IPS-20b (cell line): ENCODE results near the gene PLEKHG2.
A peak's percentile ranks its signal among the peaks of the same experiment; 100 is the strongest.

Experiments used
- H3K27ac ChIP-seq: one replicate; pipeline ENCODE4 v1.5.1; 2013; ENCODE audit warnings: low read length
- H3K27me3 ChIP-seq: 2 replicates; pipeline ENCODE4 v1.6.1; 2013; ENCODE audit warnings: mild to moderate bottlenecking, low read length, inconsistent platforms; ENCODE audit not compliant: insufficient read depth
- H3K36me3 ChIP-seq: 2 replicates; pipeline ENCODE4 v1.6.1; 2013; ENCODE audit warnings: low read depth, mild to moderate bottlenecking, inconsistent platforms, low read length, moderate library complexity; ENCODE audit not compliant: insufficient read depth
- H3K4me1 ChIP-seq: 2 replicates; pipeline ENCODE4 v1.6.1; 2013; ENCODE audit warnings: mild to moderate bottlenecking, control low read depth, inconsistent platforms, low read length, moderate library complexity; ENCODE audit not compliant: insufficient read depth
- H3K4me3 ChIP-seq: 2 replicates; pipeline ENCODE4 v1.5.1; 2013; ENCODE audit warnings: mild to moderate bottlenecking, low read length, inconsistent platforms
- H3K9ac ChIP-seq: 2 replicates; pipeline ENCODE4 v1.6.1; 2013; ENCODE audit warnings: low read depth, mild to moderate bottlenecking, inconsistent platforms, low read length, moderate library complexity
- H3K9me3 ChIP-seq: 2 replicates; pipeline ENCODE4 v1.6.1; 2013; ENCODE audit warnings: mild to moderate bottlenecking, low read depth, low read length, inconsistent platforms; ENCODE audit not compliant: insufficient read depth

PLEKHG2 gene

GRCh38 chr19:39416152-39417120 lies 4.0 kb downstream of the PLEKHG2 start:
- H3K4me1 ChIP-seq: peaks cover 6% of the 10 kb centered on the region
- H3K4me3 ChIP-seq: no peak overlapping the region
- H3K36me3 ChIP-seq: peaks cover 54% of the 10 kb centered on the region
- H3K9me3 ChIP-seq: no peaks in the 10 kb centered on the region
- H3K27me3 ChIP-seq: no peaks in the 10 kb centered on the region
- H3K9ac ChIP-seq: no peak overlapping the region
- no peak overlapping the region for H3K27ac ChIP-seq

DNA sequence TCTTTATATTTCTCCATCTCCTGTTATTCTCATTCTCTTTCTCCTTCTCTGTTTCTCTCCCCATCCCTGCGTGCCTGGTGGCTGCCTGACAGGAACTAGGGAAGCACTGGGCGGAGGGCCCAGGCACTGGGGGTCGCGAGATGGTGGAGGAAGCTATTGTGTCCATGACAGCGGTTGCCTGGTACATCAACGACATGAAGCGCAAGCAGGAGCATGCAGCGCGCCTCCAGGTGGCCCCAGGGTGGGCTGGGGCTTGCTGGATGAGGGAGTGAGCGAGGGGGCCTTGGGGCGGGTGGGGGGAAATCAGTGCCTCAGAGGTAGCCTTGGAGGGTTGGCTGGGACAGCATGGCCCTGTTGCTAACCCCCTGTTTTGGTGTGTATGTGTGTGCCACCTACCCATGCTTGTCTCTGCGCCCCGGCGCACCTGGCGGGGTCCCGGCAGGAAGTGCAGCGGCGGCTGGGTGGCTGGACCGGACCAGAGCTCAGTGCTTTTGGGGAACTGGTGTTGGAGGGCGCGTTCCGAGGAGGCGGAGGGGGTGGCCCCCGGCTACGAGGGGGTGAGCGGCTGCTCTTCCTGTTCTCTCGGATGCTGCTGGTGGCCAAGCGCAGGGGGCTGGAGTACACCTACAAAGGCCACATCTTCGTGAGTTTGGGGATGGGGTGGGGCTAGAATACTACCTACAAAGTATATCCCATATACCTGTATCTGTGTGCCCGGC lies 5.2 kb downstream of the PLEKHG2 start:
- Histone ChIP-seq H3K4me1 (peaks cover 4% of the 10 kb centered on the region; the same call in 1 of the 2 replicates), H3K4me3 (no peak overlapping the region), H3K27me3 (no peaks in the 10 kb centered on the region), H3K9ac (no peak overlapping the region), H3K9me3 (no peaks in the 10 kb centered on the region), H3K27ac (no peak overlapping the region), H3K36me3 (peaks cover 63% of the 10 kb centered on the region)

GRCh38 chr19:39419003-39419402 lies 6.5 kb downstream of the PLEKHG2 start:
- Histone ChIP-seq H3K36me3 (peaks cover 77% of the 10 kb centered on the region), H3K4me3 (no peak overlapping the region), H3K27me3 (no peaks in the 10 kb centered on the region), H3K4me1 (peaks cover 4% of the 10 kb centered on the region; the same call in 1 of the 2 replicates), H3K9ac (no peak overlapping the region), H3K9me3 (no peaks in the 10 kb centered on the region), H3K27ac (no peak overlapping the region)

DNA sequence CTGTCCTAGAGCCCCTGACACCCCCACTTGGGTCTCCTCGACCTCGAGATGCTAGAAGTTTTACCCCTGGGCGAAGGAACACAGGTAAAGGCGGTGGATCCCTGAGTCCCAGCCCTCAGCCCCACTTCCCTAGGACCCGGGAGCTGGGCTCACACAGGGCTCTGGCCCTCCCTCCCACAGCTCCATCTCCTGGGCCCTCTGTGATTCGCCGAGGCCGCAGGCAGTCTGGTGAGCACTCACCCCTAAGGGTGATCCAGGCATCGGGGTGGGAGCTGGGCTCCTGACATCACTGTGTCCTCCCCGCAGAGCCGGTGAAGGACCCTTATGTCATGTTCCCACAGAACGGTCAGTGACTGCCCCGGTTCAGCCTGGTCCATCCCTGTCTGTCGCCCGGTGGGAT lies 8.3 kb downstream of the PLEKHG2 start:
- no peaks in the 10 kb centered on the region for H3K4me1 ChIP-seq
- H3K9ac ChIP-seq: no peak overlapping the region
- no peak overlapping the region for H3K27ac ChIP-seq
- no peaks in the 10 kb centered on the region for H3K27me3 ChIP-seq
- no peaks in the 10 kb centered on the region for H3K9me3 ChIP-seq
- no peak overlapping the region for H3K4me3 ChIP-seq
- peaks cover 91% of the 10 kb centered on the region for H3K36me3 ChIP-seq

DNA sequence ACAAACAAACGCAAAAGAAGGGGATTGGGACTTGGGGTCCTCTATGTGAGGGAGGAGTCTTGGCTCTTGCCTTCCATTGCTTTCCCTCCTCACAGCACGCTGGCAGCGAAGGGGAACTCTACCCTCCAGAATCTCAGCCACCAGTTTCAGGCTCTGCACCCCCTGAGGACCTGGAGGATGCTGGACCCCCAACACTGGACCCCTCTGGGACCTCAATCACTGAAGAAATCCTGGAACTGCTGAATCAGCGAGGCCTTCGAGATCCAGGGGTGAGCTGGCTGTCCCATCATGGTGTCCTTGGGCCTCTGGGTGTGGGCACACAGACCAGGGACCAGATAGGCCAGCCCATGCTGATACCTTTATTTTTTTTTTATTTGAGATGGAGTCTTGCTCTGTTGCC lies 9.6 kb downstream of the PLEKHG2 start:
- Histone ChIP-seq H3K4me3 (no peak overlapping the region), H3K27ac (no peak overlapping the region), H3K36me3 (peaks cover 83% of the 10 kb centered on the region), H3K4me1 (no peaks in the 10 kb centered on the region), H3K27me3 (no peaks in the 10 kb centered on the region), H3K9ac (no peak overlapping the region), H3K9me3 (no peaks in the 10 kb centered on the region)

GRCh38 chr19:39423258-39424086 lies 11.0 kb downstream of the PLEKHG2 start:
- H3K27me3 ChIP-seq: no peaks in the 10 kb centered on the region
- H3K4me3 ChIP-seq: no peak overlapping the region
- H3K27ac ChIP-seq: no peak overlapping the region
- no peaks in the 10 kb centered on the region for H3K9me3 ChIP-seq
- H3K36me3 ChIP-seq: peaks cover 71% of the 10 kb centered on the region
- peaks cover 8% of the 10 kb centered on the region; the same call in 1 of the 2 replicates for H3K4me1 ChIP-seq
- no peak overlapping the region for H3K9ac ChIP-seq

DNA sequence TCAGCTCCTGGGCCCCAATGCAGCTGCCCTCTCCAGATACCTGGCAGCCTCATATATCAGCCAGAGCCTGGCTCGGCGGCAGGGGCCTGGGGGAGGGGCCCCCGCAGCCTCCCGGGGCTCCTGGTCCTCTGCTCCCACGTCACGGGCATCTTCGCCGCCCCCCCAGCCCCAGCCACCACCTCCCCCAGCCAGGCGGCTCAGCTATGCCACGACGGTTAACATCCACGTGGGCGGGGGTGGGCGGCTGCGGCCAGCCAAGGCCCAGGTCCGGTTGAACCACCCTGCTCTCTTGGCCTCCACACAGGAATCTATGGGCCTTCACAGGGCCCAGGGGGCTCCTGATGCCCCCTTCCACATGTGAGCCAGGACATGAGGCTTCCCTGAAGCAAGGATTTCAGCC lies 12.5 kb downstream of the PLEKHG2 start:
- no peak overlapping the region for H3K9ac ChIP-seq
- peaks cover 59% of the 10 kb centered on the region for H3K36me3 ChIP-seq
- no peaks in the 10 kb centered on the region for H3K9me3 ChIP-seq
- H3K4me3 ChIP-seq: no peak overlapping the region
- H3K27ac ChIP-seq: no peak overlapping the region
- H3K4me1 ChIP-seq: peaks cover 15% of the 10 kb centered on the region
- no peaks in the 10 kb centered on the region for H3K27me3 ChIP-seq

GRCh38 chr19:39425744-39426143 lies 13.3 kb downstream of the PLEKHG2 start:
- no peaks in the 10 kb centered on the region for H3K9me3 ChIP-seq
- H3K4me1 ChIP-seq: peaks cover 15% of the 10 kb centered on the region
- no peak overlapping the region for H3K9ac ChIP-seq
- H3K36me3 ChIP-seq: peaks cover 51% of the 10 kb centered on the region
- no peak overlapping the region for H3K27ac ChIP-seq
- no peak overlapping the region for H3K4me3 ChIP-seq
- no peaks in the 10 kb centered on the region for H3K27me3 ChIP-seq

- no peak overlapping the region for H3K4me3 ChIP-seq
- no peak overlapping the region for H3K9ac ChIP-seq
- H3K36me3 ChIP-seq: peaks cover 47% of the 10 kb centered on the region
- H3K9me3 ChIP-seq: no peaks in the 10 kb centered on the region
- H3K27me3 ChIP-seq: no peaks in the 10 kb centered on the region
- H3K27ac ChIP-seq: no peak overlapping the region
- peaks cover 15% of the 10 kb centered on the region for H3K4me1 ChIP-seq
Observed at GRCh38 chr19:39426170-39426569, 13.7 kb downstream of the PLEKHG2 start.

GRCh38 chr19:39427707-39428106 lies 15.2 kb downstream of the PLEKHG2 start:
- Histone ChIP-seq H3K4me1 (peaks cover 15% of the 10 kb centered on the region), H3K9me3 (no peaks in the 10 kb centered on the region), H3K9ac (no peak overlapping the region; the same call in 1 of the 2 replicates), H3K27me3 (no peaks in the 10 kb centered on the region), H3K36me3 (peaks cover 45% of the 10 kb centered on the region), H3K4me3 (peak overlapping the region; percentile 1; the same call in 1 of the 2 replicates), H3K27ac (no peak overlapping the region)
